Measurements from ENCODE around the gene NPW. TPM values are rescaled to one million over a fixed set of nuclear protein-coding genes. Genes with fewer than 3 reads are reported as not detected.

Gene NPW
- total and polyA plus RNA-seq, 8 donors = 0.94 to 5.4 (median 2.7) TPM

GRCh38 chr16:1998852-1999801 is 20.5 kb upstream of the NPW start:
- intact Hi-C loops (cut with DNase I) = no loop called here

GRCh38 chr16:1999866-2000514 is 19.6 kb upstream of the NPW start:
- no peak overlapping the region for H3K27ac ChIP-seq
- H3K36me3 ChIP-seq = peaks cover 0 to 67% of the 10 kb centered on the region in 2 donors
- no peak overlapping the region for H3K4me3 ChIP-seq
- no peak for DNase-seq
- no peaks in the 10 kb centered on the region for H3K27me3 ChIP-seq
- peaks cover 8 to 18% of the 10 kb centered on the region in 2 donors for H3K4me1 ChIP-seq
- no peaks in the 10 kb centered on the region for H3K9me3 ChIP-seq
- no peak for ATAC-seq
- no peak for TF ChIP-seq CTCF (IDR thresholded peaks at IDR 0.05)
- intact Hi-C loops (cut with DNase I) = no loop called here

More at GRCh38 chr16:1998852-1999801, 20.5 kb upstream of the NPW start:
- no peaks in the 10 kb centered on the region for H3K27me3 ChIP-seq
- H3K4me3 ChIP-seq = no peak overlapping the region
- H3K9me3 ChIP-seq = no peaks in the 10 kb centered on the region
- peak in 1 of 4 donors; percentile 71 for DNase-seq
- H3K27ac ChIP-seq = no peak overlapping the region
- peaks cover 0 to 67% of the 10 kb centered on the region in 2 donors for H3K36me3 ChIP-seq
- TF ChIP-seq CTCF (IDR thresholded peaks at IDR 0.05) = no peak
- peaks cover 4 to 10% of the 10 kb centered on the region in 2 donors for H3K4me1 ChIP-seq
- ATAC-seq = no peak

GRCh38 chr16:2001035-2001434 is 18.6 kb upstream of the NPW start:
- Histone ChIP-seq H3K9me3 (no peaks in the 10 kb centered on the region), H3K36me3 (peaks cover 0 to 67% of the 10 kb centered on the region in 2 donors), H3K27ac (no peak overlapping the region), H3K27me3 (no peaks in the 10 kb centered on the region), H3K4me3 (no peak overlapping the region), H3K4me1 (peaks cover 14 to 29% of the 10 kb centered on the region in 2 donors)
- TF ChIP-seq CTCF (IDR thresholded peaks at IDR 0.05) = no peak
- ATAC-seq (no peak), DNase-seq (peak in 1 of 4 donors; percentile 69)
- intact Hi-C loops (cut with DNase I) = no loop called here

GRCh38 chr16:2001456-2002355 is 17.9 kb upstream of the NPW start:
- intact Hi-C loops (cut with DNase I) = no loop called here
- no peak for ATAC-seq

More at GRCh38 chr16:2001456-2002355, 17.9 kb upstream of the NPW start:
- Histone ChIP-seq H3K4me3 (no peak overlapping the region), H3K36me3 (peaks cover 0 to 67% of the 10 kb centered on the region in 2 donors), H3K27ac (no peak overlapping the region), H3K27me3 (no peaks in the 10 kb centered on the region), H3K4me1 (peaks cover 14 to 34% of the 10 kb centered on the region in 2 donors), H3K9me3 (no peaks in the 10 kb centered on the region)
- DNase-seq = peak in 1 of 4 donors; percentile 80
- no peak for TF ChIP-seq CTCF (IDR thresholded peaks at IDR 0.05)

Data from left lung (tissue), 10 donors.